Endothelial cell (in vitro differentiated cells): ENCODE measurements around the gene ZBTB34. TPM values are rescaled to one million over a fixed set of nuclear protein-coding genes. Genes with fewer than 3 reads are reported as not detected.

Experiments used
- DNase-seq: peaks from one replicate; pipeline ENCODE4 v3.0.0; 2021; ENCODE audit warnings: low spot score
- H3K27ac Mint-ChIP-seq: one replicate; pipeline ENCODE4 v1.8.0; 2021; ENCODE audit warnings: mixed read lengths, inconsistent platforms; ENCODE audit not compliant: unreplicated experiment
- H3K27me3 Mint-ChIP-seq: one replicate; pipeline ENCODE4 v1.8.0; 2021; ENCODE audit warnings: mild to moderate bottlenecking, moderate library complexity, mixed read lengths, inconsistent platforms; ENCODE audit not compliant: unreplicated experiment
- H3K36me3 Mint-ChIP-seq: one replicate; pipeline ENCODE4 v1.8.0; 2021; ENCODE audit warnings: mild to moderate bottlenecking, low read depth, mixed read lengths, inconsistent platforms; ENCODE audit not compliant: unreplicated experiment
- H3K4me1 Mint-ChIP-seq: one replicate; pipeline ENCODE4 v1.8.0; 2021; ENCODE audit warnings: mild to moderate bottlenecking, mixed read lengths, inconsistent platforms; ENCODE audit not compliant: unreplicated experiment
- H3K4me3 Mint-ChIP-seq: one replicate; pipeline ENCODE4 v1.8.0; 2021; ENCODE audit warnings: mild to moderate bottlenecking, mixed read lengths, inconsistent platforms; ENCODE audit not compliant: unreplicated experiment
- H3K9me3 Mint-ChIP-seq: one replicate; pipeline ENCODE4 v1.8.0; 2021; ENCODE audit warnings: mixed read lengths, inconsistent platforms; ENCODE audit not compliant: unreplicated experiment
- total RNA-seq: library from RNA; stranded (reverse); fragmentation: NEBNext Ultra II Directional; extraction: Animal tissue kit (Norgen Biotek cat#: 25700); gene quantifications from one replicate; pipeline ENCODE4 v1.2.1, GENCODE V29; 2021; ENCODE audit not compliant: unreplicated experiment
- TF ChIP-seq, protein P1 (sequence below): fragments of 200-600 bp; sonication (generic); IDR thresholded peaks from one replicate; pipeline ENCODE4 v1.5.0; 2021; ENCODE audit warnings: antibody characterized with exemption; ENCODE audit not compliant: unreplicated experiment

Gene ZBTB34
- total RNA-seq, 1 donor from 2014 or later: 22.9 TPM

DNA sequence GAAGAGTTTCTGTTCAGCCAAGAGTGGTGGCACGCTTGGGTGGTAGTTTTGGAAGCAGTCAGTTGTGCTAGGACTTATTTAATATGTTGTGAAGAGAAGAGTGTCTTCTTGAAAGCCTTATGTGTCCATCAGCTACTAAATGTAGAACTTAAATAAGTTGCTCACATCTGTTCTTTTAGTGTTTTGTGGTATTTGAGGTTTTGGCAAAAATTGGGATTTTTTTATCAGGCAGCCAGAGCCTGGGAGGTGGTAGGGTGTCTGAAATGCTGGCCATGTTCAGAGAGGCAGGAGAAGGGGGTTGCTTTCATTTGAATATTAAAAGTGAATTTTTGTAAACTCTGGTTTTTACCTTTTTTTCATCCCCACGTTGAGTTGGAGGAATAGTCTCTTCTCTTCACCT is 24.2 kb upstream of the ZBTB34 start:
- peaks cover 19% of the 10 kb centered on the region for H3K4me1 Mint-ChIP-seq
- H3K27ac Mint-ChIP-seq: no peak overlapping the region
- no peak overlapping the region for H3K4me3 Mint-ChIP-seq
- no peaks in the 10 kb centered on the region for H3K9me3 Mint-ChIP-seq
- peaks cover 22% of the 10 kb centered on the region for H3K36me3 Mint-ChIP-seq
- H3K27me3 Mint-ChIP-seq: no peaks in the 10 kb centered on the region
- DNase-seq: no peak
- TF ChIP-seq, protein P1, sequence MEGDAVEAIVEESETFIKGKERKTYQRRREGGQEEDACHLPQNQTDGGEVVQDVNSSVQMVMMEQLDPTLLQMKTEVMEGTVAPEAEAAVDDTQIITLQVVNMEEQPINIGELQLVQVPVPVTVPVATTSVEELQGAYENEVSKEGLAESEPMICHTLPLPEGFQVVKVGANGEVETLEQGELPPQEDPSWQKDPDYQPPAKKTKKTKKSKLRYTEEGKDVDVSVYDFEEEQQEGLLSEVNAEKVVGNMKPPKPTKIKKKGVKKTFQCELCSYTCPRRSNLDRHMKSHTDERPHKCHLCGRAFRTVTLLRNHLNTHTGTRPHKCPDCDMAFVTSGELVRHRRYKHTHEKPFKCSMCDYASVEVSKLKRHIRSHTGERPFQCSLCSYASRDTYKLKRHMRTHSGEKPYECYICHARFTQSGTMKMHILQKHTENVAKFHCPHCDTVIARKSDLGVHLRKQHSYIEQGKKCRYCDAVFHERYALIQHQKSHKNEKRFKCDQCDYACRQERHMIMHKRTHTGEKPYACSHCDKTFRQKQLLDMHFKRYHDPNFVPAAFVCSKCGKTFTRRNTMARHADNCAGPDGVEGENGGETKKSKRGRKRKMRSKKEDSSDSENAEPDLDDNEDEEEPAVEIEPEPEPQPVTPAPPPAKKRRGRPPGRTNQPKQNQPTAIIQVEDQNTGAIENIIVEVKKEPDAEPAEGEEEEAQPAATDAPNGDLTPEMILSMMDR: no peak

DNA sequence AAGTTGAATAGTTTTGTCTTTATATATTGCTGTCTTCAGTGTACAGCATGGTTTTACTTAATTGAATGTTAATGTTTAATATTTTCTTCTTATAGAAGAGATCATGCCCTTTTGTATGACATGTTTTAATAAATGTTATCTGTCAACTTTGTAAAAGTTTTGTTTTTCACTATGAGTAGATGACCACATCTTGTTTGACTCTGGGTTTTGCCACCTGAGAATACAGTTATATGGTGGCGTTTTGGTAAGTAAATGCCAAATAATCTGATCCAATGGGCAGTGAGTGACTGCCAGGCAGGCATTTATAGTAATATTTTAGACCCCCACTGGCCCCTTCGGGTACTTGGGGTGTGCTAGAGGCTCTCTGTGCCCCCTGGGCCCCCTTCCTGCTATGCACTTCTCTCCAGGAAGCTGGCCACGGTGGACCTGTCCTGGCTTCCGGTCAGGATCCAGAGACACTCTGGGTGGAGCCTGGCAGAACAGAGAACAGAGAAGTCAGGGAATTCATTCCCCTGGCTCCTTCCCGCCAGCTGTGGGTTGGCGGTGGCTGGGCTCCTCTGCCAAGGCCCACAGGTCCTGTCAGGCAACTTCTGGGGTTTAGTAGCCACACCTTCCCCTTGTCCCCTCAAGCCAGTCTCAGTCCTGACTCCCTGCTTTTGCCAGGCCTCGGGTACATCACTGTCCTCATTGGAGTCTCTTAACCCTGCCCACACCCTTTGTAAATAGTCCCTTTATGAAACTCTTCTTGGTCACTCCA is 22.2 kb upstream of the ZBTB34 start:
- H3K27ac Mint-ChIP-seq: no peak overlapping the region
- H3K4me1 Mint-ChIP-seq: peaks cover 31% of the 10 kb centered on the region
- no peaks in the 10 kb centered on the region for H3K9me3 Mint-ChIP-seq
- TF ChIP-seq, protein P1: no peak
- no peak overlapping the region for H3K4me3 Mint-ChIP-seq
- H3K27me3 Mint-ChIP-seq: no peaks in the 10 kb centered on the region
- no peak for DNase-seq
- H3K36me3 Mint-ChIP-seq: peaks cover 10% of the 10 kb centered on the region

DNA sequence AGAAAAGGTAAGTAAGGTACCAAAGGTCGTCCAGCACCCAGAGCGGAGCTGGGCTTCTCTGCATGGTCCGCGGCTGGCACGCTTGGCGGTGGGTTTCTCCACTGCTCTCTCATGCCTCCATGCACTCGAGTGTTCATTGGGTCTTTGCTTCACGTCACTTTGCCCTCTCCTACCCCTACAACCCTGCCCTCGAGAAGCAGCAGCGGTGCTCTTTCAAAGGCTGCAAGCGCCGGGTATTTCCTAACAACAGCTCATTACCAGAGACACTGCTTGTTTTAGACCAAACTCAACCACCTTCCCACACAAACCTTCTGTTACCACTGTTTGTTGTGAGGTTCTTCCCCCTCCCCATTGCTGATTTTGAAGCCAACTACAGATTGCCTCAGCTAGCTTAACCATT is 21.5 kb upstream of the ZBTB34 start:
- H3K4me1 Mint-ChIP-seq: peaks cover 34% of the 10 kb centered on the region
- no peaks in the 10 kb centered on the region for H3K27me3 Mint-ChIP-seq
- H3K4me3 Mint-ChIP-seq: no peak overlapping the region
- H3K9me3 Mint-ChIP-seq: no peaks in the 10 kb centered on the region
- DNase-seq: no peak
- H3K27ac Mint-ChIP-seq: peak overlapping the region; percentile 54
- peaks cover 4% of the 10 kb centered on the region for H3K36me3 Mint-ChIP-seq
- TF ChIP-seq, protein P1: no peak

DNA sequence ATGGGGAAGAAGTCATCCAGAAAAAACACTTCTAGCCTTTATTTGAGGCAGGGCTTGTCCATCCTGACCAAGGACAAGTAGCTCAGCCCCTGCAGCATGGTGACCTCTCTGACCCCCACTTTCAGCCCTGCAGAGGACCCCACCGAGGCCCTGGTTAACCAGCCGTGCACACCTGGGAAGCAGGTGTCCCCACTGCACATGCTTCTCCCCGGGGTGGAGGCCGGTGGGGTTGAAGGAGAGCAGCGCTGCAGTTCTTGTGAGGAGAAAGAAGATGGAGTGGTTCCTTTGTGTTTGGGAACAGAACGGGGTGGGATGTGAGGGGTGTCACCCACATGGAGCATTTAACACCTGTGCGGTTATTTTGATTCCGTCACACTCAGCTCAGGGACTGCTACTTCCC is 21.1 kb upstream of the ZBTB34 start:
- no peaks in the 10 kb centered on the region for H3K27me3 Mint-ChIP-seq
- peaks cover 4% of the 10 kb centered on the region for H3K36me3 Mint-ChIP-seq
- no peak for DNase-seq
- no peak overlapping the region for H3K27ac Mint-ChIP-seq
- TF ChIP-seq, protein P1: no peak
- no peak overlapping the region for H3K4me3 Mint-ChIP-seq
- H3K4me1 Mint-ChIP-seq: peaks cover 34% of the 10 kb centered on the region
- H3K9me3 Mint-ChIP-seq: no peaks in the 10 kb centered on the region

DNA sequence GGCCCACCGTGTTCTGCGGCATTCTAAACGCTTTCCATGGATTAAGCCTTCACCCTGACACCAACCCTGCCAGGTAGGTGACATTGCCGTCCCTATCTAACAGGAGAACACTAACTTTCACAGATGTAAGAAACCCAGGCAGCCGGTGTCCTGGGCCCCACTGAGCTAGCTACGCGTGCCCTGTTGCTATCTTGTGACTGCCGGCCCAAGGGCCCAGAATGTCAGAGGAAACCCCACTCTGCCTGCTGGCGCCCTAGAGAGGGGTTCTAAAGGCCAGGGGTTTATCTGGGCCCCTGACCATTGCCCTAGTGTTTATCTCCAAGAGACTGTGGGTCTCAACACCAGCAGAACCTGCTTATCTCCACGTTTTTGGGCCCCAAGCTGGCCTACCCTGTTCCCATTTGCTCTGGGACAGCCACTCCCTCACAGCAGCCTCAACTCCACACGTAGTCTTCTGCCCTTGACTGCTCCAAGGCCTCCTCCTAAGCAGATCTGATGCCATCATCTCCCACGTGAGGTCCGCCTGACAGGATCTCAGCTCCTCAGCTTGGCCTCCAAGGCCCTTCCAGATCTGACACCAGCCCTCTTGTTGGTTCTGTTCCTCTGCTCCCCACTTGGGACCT is 18.1 kb upstream of the ZBTB34 start:
- H3K4me3 Mint-ChIP-seq: no peak overlapping the region
- no peaks in the 10 kb centered on the region for H3K9me3 Mint-ChIP-seq
- no peak overlapping the region for H3K27ac Mint-ChIP-seq
- no peak for DNase-seq
- no peaks in the 10 kb centered on the region for H3K27me3 Mint-ChIP-seq
- peaks cover 4% of the 10 kb centered on the region for H3K36me3 Mint-ChIP-seq
- peaks cover 34% of the 10 kb centered on the region for H3K4me1 Mint-ChIP-seq
- TF ChIP-seq, protein P1: no peak
